H1 (cell line): ENCODE measurements around the gene RIPOR3. TPM values are rescaled to one million over a fixed set of nuclear protein-coding genes. Genes with fewer than 3 reads are reported as not detected.

Experiments
- CHD7 ChIP-seq: fragments of 300-600 bp; sonication (generic); IDR thresholded peaks from 2 replicates; pipeline ENCODE4 v1.7.1; 2012; ENCODE audit warnings: low read length, moderate library complexity, mild to moderate bottlenecking, inconsistent platforms; ENCODE audit not compliant: insufficient replicate concordance
- EGR1 ChIP-seq: IDR thresholded peaks from 2 replicates; pipeline ENCODE4 v1.6.1; 2011; ENCODE audit warnings: low read depth, low read length, borderline replicate concordance
- NRF1 ChIP-seq: IDR thresholded peaks from 2 replicates; pipeline ENCODE4 v1.6.1; 2011; ENCODE audit warnings: mild to moderate bottlenecking, low read depth, low read length, improper control_type of control experiment
- RNF2 ChIP-seq: fragments of 200-900, 300-1000 bp; sonication (generic); IDR thresholded peaks from 2 replicates; pipeline ENCODE4 v1.7.1; 2016; ENCODE audit warnings: borderline replicate concordance, low read depth, mild to moderate bottlenecking, antibody characterized with exemption, low read length; ENCODE audit not compliant: poor library complexity, severe bottlenecking; ENCODE audit errors: missing control alignments
- SIRT6 ChIP-seq: IDR thresholded peaks from one replicate; pipeline ENCODE4 v1.7.1; 2012; ENCODE audit warnings: low read length, inconsistent platforms
- SP1 ChIP-seq: IDR thresholded peaks from 2 replicates; pipeline ENCODE4 v1.6.1; 2011; ENCODE audit warnings: low read depth, low read length
- TEAD4 ChIP-seq: IDR thresholded peaks from 2 replicates; pipeline ENCODE4 v1.6.1; 2012; ENCODE audit warnings: low read depth, low read length, inconsistent platforms, mixed read lengths
- polyA plus RNA-seq, 7 experiments: library from polyadenylated mRNA; depleted of rRNA in 3 of 7; stranded (reverse) in 5 of 7; unstranded in 2 of 7; fragments of >200 nt in 5 of 7; fragments of 200-250 nt in 2 of 7; gene quantifications; 1 replicate in 5 of 7; 2 replicates in 1 of 7; 4 replicates in 1 of 7; pipeline versions ENCODE4 v1.2.1 to v1.2.3, GENCODE V29; 2011 to 2013; ENCODE audit warnings: missing spikeins in 2 of 7, mixed read lengths in 2 of 7
- total RNA-seq: library from RNA; stranded (reverse); fragmentation: NEBNext Ultra II Directional; extraction: Animal tissue kit (Norgen Biotek cat#: 25700); gene quantifications from 2 replicates; pipeline ENCODE4 v1.2.1, GENCODE V29; 2021

RIPOR3 gene
- total and polyA plus RNA-seq, 2 of the 8 experiments (the other 6 are each of a cell fraction or from before 2014, with no cell fraction given): 3.6 to 4.5 TPM

- TF ChIP-seq CHD7 (no peak), EGR1 (no peak), SP1 (no peak), SIRT6 (no peak), TEAD4 (no peak), NRF1 (no peak), RNF2 (no peak)
Measured at GRCh38 chr20:50720026-50720425, 28.7 kb upstream of the RIPOR3 start (continued).
